Kidney epithelial cell (primary cell): ENCODE results near the gene FGF18. TPM values are rescaled to one million over a fixed set of nuclear protein-coding genes. Genes with fewer than 3 reads are reported as not detected.
"Not testable (repeated sequence)": the region's sequence is repeated elsewhere in the genome, so short reads cannot be mapped to it uniquely, and the experiment has no call there.

Source experiments
- DNase-seq: peaks from one replicate; pipeline ENCODE4 v3.0.0-alpha.2; 2010; ENCODE audit warnings: low read depth
- H3K27me3 ChIP-seq: 2 replicates; pipeline ENCODE4 v1.6.0; 2011; ENCODE audit warnings: low read length; ENCODE audit not compliant: control insufficient read depth, insufficient read depth
- H3K36me3 ChIP-seq: 2 replicates; pipeline ENCODE4 v1.5.1; 2011; ENCODE audit warnings: low read length; ENCODE audit not compliant: control insufficient read depth, insufficient read depth
- H3K4me3 ChIP-seq: 2 replicates; pipeline ENCODE4 v1.5.1; 2011; ENCODE audit warnings: low read depth, mild to moderate bottlenecking, control low read depth, low read length
- CTCF ChIP-seq: IDR thresholded peaks from 2 replicates; pipeline ENCODE4 v1.5.1; 2011; ENCODE audit warnings: mild to moderate bottlenecking, moderate library complexity, low read length, control low read depth, inconsistent platforms; ENCODE audit not compliant: insufficient read depth, poor library complexity, severe bottlenecking
- total RNA-seq: library from RNA; depleted of rRNA; stranded (reverse); fragments of >200 nt; gene quantifications from 2 replicates; pipeline ENCODE4 v1.2.3, GENCODE V29; 2015

FGF18 gene, protein sequence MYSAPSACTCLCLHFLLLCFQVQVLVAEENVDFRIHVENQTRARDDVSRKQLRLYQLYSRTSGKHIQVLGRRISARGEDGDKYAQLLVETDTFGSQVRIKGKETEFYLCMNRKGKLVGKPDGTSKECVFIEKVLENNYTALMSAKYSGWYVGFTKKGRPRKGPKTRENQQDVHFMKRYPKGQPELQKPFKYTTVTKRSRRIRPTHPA
- 0.34 TPM in 1 of 2 replicates, not detected in the other for total RNA-seq

DNA sequence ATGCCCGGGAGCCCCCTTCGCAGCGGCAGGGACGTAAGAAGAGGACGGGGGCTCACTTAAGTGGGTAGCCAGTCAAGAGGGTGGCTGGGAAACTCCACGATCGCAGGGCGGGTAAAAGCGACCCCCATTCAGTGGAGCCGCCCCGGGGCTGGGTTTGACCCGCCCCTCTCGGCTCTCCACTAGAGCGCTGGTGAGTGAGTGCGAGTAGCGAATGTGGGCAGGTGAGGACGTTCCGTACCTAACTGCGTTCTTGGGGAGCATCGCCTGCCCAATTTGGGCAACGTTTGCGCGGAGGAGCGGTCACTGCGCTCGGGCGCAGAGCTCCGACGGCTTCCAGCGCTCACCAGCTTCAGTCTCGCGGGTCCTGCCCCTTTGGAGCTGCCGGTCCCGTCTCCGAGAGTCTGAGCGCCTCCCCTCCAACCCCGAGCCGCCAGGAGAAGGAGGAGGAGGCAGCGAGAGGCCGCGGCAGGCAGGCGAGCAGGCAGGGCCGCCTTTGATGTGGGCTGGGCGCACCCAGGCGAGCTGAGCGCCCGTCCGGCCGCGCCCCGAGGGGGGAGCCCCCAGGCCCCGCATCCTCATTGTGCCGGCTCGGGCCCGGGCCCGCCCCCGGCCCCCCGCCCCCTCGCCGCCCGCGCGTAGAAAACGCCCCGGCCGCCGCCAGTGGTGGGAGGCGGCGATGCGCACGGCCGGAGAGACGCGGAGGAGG is at the start of gene FGF18:
Gene FGF18 (plus strand): TSS at position 666 of the 706 bp plus-strand sequence. CDS start 553 bp downstream, outside the sequence.
- Histone ChIP-seq H3K27me3 (peaks cover 3% of the 10 kb centered on the region), H3K4me3 (peak within 1 kb of the TSS; percentile 51), H3K36me3 (no peaks in the 10 kb centered on the region)
- no peak for DNase-seq
- TF ChIP-seq CTCF = no peak

DNA sequence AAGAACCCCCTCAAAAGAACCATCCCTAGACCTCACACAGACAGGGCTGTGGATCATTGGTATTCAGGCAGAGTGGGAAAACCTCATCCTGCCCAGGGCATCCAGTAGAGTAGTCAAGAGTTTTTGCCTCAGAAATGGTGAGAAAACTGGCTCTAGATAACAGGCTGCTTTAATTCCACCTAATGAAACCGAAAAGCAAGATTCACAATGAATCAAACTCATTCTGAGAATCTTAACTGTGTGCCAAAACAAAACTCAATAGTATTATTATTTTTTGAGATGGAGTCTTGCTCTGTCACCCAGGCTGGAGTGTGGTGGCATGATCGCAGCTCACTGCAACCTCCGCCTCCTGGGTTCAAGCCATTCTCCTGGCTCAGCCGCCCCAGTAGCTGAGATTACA is 49.5 kb upstream of the FGF18 start:
- Histone ChIP-seq H3K27me3 (peaks cover 5% of the 10 kb centered on the region), H3K36me3 (no peaks in the 10 kb centered on the region), H3K4me3 (no peak overlapping the region)
- TF ChIP-seq CTCF = no peak
- DNase-seq = no peak

DNA sequence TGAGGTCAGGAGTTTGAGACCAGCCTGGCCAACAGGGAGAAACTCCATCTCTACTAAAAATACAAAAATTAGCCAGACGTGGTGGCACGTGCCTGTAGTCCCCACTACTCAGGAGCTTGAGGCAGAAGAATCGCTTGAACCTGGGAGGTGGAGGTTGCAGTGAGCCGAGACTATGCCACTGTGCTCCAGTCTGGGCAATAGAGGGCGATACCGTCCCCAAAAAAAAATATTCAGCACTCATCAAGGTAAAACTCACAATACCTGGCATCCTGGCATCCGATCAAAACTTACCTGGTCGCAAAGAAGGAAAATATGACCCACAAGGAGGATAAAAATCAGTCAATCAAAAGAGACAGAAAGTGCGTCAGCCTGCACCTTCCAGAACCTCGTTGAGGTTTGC is 48.6 kb upstream of the FGF18 start:
- not testable (repeated sequence) for DNase-seq, H3K27me3 ChIP-seq, H3K36me3 ChIP-seq, H3K4me3 ChIP-seq

DNA sequence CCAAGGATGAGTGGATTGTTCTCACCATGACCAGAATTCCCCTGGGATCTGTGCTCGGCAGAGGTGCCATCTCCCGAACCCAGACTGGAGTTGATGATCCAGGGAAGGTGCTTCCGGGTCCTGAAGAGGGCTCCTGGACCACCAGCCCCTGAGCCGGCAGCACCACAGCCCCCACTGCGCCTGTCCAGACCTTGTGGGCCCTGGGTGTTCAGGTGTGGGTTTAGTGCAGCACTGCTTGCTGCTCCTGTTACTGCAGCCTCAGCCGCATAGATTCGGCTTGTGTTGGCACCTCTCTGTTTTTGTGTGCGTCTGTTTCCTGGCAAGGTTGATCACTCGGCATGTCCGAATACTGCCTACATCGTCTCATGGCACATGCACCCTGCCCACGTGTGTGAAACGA is 48.1 kb upstream of the FGF18 start:
- Histone ChIP-seq H3K36me3 (no peaks in the 10 kb centered on the region), H3K4me3 (no peak overlapping the region), H3K27me3 (no peaks in the 10 kb centered on the region)
- no peak for DNase-seq
- no peak for TF ChIP-seq CTCF

DNA sequence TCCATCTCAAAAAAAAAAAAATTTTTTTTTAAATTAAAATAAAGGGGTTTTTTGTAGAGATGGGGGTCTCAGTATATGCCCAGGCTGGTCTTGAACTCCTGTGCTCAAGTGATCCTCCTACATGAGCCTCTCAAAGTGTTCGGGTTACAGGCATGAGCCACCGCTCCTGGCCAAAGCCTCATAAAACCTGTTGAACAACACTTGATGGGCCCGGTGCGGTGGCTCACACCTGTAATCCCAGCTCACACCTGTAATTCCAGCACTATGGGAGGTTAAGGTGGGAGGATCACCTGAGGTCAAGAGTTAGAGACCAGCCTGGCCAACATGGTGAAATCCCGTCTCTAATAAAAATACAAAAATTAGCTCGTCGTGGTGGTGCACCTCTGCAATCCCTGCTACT is 39.5 kb upstream of the FGF18 start:
- DNase-seq = no peak
- TF ChIP-seq CTCF = no peak
- H3K36me3 ChIP-seq = no peaks in the 10 kb centered on the region
- no peak overlapping the region for H3K4me3 ChIP-seq
- H3K27me3 ChIP-seq = no peaks in the 10 kb centered on the region

DNA sequence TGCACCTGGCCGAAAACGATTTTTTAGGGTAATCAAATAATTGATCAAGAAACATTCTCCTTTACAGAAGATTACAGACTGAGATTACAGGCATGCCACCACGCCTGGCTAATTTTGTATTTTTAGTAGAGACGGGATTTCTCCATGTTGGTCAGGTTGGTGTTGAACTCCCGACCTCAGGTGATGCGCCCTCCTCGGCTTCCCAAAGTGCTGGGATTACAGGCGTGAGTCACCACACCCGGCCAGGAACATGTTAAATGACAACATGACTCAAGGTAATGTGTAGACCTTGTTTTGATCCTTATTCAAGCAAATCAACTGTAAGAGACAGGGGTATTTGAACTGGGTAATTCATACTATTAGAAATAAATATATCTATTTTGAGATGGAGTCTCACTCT is 35.0 kb upstream of the FGF18 start:
- H3K36me3 ChIP-seq, DNase-seq, H3K27me3 ChIP-seq, H3K4me3 ChIP-seq: not testable (repeated sequence)

DNA sequence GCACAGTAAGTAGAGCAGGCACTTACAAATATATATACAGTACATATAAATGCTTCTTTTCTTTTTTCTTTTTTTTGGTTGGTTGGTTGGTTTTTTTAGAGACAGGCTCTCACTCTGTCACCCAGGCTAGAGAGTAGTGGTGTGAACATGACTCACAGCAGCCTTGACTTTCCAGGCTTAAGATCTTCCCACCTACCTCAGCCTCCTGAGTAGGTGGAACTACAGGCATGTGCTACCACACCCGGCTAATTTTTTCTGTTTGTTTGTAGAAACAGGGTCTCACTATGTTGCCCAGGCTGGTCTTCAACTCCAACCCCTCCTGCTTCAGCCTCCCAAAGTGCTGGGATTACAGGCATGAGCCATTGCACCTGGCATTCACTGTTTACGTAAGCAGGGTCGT is 34.4 kb upstream of the FGF18 start:
- not testable (repeated sequence) for H3K36me3 ChIP-seq, H3K4me3 ChIP-seq, H3K27me3 ChIP-seq
- peak; percentile 31 for DNase-seq
